ENCODE measurements around the gene WNK4.
A peak's percentile ranks its signal among the peaks of the same experiment; 100 is the strongest.

The WNK4 gene

DNA sequence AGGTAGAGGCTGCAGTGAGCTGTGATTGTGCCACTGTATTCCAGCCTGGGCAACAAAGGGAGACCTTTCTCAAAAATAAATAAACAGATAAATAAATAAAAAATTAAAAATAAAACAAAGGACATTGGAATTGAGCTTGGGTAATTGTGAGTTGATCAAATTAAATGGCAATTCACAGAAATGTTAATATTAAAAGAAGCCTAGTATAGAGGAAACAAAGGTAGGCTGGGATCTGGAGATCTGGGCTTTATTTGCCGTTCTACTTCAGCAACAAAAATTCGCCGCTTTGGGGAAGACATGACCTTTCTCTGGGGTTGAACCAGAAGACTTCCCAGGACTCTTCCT lies 7.5 kb upstream of the WNK4 start:
- DNase-seq (ENCODE audit: low read depth): no peak

- peak; percentile 68 for DNase-seq (ENCODE audit: low read depth)
These were observed 6.9 kb upstream of the WNK4 start, which contains the start of gene VPS25 for GRCh38 chr17:42773290-42774035. Gene VPS25 (plus strand): TSS chr17:42773449. CDS start chr17:42773476, 27 bp downstream.

DNA sequence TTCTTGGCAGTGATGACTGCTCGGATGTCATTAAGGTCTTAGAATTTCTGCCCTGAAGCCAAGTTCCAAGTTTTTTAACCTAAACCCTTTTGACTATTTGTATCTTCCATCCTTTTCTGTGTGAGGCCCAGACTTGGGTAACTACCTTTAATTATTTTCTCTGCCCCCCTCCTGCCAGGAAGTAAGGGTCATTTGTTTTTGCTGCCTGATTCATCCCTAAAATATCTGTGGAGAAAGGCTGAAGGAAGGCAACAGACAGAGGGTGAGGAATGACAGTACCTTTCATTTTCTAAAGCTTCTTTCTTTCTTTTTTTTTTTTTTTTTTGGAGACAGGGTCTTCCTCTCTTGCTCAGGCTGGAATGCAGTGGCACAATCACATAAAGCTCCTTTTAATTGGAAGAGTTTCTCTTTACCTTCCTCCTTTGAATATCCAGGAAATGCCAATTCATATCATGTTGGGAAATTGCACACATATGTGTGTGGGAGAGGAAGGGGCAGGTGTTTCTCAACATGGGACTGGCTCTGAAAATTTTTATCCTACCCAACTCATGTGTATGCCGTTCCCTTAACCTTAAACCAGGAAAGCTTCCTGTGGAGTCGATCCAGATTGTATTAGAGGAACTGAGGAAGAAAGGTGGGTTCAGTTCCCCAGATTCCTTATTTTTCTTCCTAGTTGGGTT lies 6.2 kb upstream of the WNK4 start:
- no peak for DNase-seq (ENCODE audit: low read depth)

GRCh38 chr17:42775534-42776098 lies 4.8 kb upstream of the WNK4 start:
- no peak for DNase-seq (ENCODE audit: low read depth)

GRCh38 chr17:42778570-42778969 lies 1.8 kb upstream of the WNK4 start:
- no peak for DNase-seq (ENCODE audit: low read depth)

DNA sequence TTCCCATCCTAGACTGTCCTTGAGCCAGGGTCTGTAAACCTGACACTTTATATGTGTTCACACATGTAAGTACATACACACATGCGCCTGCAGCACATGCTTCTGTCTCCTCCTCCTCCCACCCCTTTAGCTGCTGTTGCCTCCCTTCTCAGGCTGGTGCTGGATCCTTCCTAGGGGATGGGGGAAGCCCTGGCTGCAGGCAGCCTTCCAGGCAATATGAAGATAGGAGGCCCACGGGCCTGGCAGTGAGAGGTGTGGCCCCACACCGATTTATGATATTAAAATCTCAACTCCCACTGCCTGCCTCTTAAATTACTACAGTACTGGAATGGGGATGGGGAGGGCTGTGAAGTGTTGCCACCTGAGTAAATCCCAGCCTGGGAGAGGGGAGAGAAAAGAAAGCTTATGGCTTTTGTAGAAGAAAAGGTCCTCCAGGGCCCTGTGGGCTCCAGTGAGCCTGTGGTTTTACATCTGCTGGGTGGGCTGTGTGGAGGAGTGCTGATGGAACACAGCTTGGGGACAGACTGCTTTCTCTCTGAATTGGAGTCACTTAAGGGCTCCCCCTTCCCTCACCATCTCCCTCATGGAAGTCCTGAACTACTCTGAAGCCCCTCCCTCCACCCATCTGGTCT lies 990 bp upstream of the WNK4 start:
- no peak for DNase-seq (ENCODE audit: low read depth)

DNA sequence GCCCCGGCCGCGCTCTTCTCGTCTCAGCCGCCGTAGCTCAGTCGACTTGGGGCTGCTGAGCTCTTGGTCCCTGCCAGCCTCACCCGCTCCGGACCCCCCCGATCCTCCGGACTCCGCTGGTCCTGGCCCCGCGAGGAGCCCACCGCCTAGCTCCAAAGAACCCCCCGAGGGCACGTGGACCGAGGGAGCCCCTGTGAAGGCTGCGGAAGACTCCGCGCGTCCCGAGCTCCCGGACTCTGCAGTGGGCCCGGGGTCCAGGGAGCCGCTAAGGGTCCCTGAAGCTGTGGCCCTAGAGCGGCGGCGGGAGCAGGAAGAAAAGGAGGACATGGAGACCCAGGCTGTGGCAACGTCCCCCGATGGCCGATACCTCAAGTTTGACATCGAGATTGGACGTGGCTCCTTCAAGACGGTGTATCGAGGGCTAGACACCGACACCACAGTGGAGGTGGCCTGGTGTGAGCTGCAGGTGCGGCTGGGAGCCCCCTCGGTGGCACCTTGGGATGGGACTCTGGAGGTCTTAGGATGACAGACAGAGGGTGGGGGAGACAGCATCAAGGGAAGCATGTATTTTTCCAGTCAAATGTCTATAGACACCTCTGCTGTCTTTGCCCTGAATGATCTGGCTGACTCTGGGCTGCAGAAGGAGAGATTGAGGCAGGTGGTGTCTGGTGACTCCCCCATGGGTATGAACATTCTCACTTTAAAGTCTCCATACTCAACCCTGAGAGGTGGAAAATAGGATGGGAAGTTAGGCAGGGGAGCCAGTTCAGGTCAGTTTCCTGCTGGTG lies 635 bp downstream of the WNK4 start:
- DNase-seq (ENCODE audit: low read depth): no peak

DNA sequence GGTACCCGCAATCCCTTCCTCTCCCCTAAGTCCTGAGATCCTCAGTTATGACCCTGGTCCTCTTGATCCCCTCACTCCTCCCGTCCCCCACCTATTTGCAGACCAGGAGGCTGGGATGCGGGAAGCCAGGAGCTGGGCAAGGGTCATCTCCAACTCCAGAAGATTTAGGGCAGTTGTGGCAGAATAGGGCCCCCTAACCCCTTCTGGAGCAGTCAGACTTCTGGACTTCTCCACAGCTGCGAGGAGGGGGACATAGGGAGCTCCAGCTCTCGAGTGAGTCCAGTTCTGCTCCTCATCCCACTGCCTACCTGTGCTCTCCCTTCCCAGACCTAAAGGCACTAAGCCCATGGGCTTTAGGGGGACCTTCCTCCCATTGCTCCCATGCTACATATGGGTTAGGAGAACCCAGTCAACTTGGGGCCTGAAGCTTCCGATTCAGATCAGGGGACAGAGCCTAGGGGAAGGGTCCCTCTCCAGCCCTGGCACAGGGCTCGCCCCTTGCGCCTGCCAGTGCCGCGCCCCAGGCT lies 1.3 kb downstream of the WNK4 start:
- DNase-seq (ENCODE audit: low read depth): no peak

DNA sequence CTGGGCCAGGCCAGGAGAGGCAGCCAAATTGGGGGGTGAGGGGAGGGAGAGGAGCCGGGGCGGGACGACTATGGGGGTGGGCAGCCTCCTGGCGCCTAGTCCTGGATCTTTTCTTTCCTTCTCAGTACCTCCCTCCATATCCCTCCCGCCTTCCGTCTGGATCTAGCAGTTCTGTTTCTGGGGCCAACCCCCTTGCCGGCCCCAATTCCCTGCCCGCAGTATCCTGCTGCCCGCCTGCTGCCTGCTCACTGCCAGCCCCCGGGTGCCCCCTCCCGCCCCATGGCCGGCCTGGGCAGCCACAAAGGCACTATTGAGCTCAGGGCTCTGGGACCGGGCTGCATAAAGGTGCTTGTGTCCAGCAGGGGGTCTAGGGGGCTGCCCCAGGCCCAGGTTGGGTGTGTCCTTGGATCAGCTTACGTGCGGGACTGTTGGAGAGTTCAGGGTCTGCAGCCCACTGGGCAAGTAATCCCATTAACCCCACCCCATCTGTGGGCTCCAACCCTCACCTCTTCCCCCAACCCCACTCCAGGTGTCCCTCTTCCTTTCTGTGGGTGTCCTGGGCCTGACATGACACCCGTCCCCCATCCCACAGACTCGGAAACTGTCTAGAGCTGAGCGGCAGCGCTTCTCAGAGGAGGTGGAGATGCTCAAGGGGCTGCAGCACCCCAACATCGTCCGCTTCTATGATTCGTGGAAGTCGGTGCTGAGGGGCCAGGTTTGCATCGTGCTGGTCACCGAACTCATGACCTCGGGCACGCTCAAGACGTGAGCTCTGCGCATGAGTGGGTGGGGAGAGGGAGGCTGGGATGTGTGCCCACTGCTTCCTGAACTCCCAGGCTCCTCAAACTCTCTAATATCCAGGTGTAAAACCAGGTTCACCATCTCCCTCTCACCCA lies 2.0 kb downstream of the WNK4 start:
- DNase-seq (ENCODE audit: low read depth): no peak

GRCh38 chr17:42783062-42783790 lies 2.8 kb downstream of the WNK4 start:
- DNase-seq (ENCODE audit: low read depth): no peak

DNA sequence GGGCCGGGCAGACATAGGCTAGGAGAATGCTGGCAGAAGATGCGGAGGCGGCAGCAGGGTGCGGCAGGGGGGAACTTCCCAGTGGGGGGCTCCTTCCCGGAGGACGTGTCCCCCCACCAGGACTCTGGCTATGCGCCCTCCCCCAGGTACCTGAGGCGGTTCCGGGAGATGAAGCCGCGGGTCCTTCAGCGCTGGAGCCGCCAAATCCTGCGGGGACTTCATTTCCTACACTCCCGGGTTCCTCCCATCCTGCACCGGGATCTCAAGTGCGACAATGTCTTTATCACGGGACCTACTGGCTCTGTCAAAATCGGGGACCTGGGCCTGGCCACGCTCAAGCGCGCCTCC lies 3.4 kb downstream of the WNK4 start:
- no peak for DNase-seq (ENCODE audit: low read depth)

DNA sequence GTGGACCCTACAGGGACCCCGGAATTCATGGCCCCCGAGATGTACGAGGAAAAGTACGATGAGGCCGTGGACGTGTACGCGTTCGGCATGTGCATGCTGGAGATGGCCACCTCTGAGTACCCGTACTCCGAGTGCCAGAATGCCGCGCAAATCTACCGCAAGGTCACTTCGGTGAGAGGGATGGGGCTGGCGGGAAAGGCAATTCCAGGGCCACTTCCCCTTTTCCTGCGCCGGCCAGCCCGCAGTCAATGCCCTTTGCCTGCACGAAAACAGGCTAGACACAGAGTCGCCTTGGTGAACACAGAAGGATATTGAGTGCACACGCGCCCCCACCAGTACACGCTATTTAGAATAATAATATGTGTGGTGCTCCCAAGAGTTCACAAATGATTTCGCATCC lies 4.0 kb downstream of the WNK4 start:
- DNase-seq (ENCODE audit: low read depth): no peak

DNA sequence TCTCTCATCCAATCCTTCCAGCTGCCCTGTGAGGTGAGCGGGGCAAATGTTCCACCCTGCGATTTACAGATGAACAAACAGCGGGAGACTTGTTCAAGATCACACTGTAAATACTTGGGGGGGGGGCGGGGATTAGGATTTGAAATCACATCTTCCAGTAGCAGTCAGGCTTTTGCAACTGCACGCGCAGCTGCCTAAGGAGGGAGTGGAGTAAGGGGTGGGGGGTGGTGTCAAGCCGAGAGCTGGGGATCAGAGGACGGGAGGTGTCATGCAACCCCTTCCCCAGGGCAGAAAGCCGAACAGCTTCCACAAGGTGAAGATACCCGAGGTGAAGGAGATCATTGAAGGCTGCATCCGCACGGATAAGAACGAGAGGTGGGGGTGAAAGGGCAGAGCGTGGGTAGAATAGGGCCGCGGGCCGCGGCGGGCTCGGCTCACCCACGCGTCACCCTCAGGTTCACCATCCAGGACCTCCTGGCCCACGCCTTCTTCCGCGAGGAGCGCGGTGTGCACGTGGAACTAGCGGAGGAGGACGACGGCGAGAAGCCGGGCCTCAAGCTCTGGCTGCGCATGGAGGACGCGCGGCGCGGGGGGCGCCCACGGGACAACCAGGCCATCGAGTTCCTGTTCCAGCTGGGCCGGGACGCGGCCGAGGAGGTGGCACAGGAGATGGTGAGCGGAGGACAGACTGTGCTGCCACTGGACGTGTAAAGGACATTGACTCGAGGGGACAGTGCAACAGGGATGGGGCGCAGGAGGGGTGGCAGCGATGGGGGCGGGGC lies 4.6 kb downstream of the WNK4 start:
- no peak for DNase-seq (ENCODE audit: low read depth)

DNA sequence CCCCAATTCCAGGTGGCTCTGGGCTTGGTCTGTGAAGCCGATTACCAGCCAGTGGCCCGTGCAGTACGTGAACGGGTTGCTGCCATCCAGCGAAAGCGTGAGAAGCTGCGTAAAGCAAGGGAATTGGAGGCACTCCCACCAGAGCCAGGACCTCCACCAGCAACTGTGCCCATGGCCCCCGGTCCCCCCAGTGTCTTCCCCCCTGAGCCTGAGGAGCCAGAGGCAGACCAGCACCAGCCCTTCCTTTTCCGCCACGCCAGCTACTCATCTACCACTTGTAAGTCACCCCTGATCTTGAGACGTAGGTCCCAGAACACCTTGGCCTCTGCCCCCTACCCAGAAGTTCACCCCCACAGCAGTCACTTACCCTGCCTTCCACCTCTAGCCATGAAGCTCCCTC lies 6.9 kb downstream of the WNK4 start:
- DNase-seq (ENCODE audit: low read depth): no peak

- no peak for DNase-seq (ENCODE audit: low read depth)
These were observed 11.5 kb downstream of the WNK4 start for GRCh38 chr17:42791948-42792347.

GRCh38 chr17:42792545-42792944 lies 12.1 kb downstream of the WNK4 start:
- no peak for DNase-seq (ENCODE audit: low read depth)

- no peak for DNase-seq (ENCODE audit: low read depth)
These were observed 14.7 kb downstream of the WNK4 start for GRCh38 chr17:42795061-42795460.

- DNase-seq (ENCODE audit: low read depth): no peak
These were observed 15.1 kb downstream of the WNK4 start for GRCh38 chr17:42795465-42795864.

GRCh38 chr17:42796066-42796758 lies 15.8 kb downstream of the WNK4 start:
- no peak for DNase-seq (ENCODE audit: low read depth)
